GM12865 (cell line): Measurements from ENCODE around the gene ALOX12.

Experiments used
- DNase-seq: peaks from one replicate; pipeline ENCODE4 v3.0.0; 2010; ENCODE audit warnings: low read depth
- H3K4me3 ChIP-seq: 2 replicates; pipeline ENCODE4 v1.5.1; 2011; ENCODE audit warnings: mild to moderate bottlenecking, low read depth, low read length, control low read depth
- CTCF ChIP-seq: IDR thresholded peaks from 2 replicates; pipeline ENCODE4 v1.5.1; 2011; ENCODE audit warnings: low read length, control low read depth, low read depth, inconsistent platforms; ENCODE audit not compliant: insufficient read depth; ENCODE audit errors: missing control alignments

ALOX12 gene

GRCh38 chr17:7011415-7011814, 15.6 kb downstream of the ALOX12 start:
- no peak for TF ChIP-seq CTCF
- H3K4me3 ChIP-seq = peak overlapping the region; percentile 84
- DNase-seq = no peak

- DNase-seq = no peak
Measured at GRCh38 chr17:7011942-7012254, 16.0 kb downstream of the ALOX12 start.

GRCh38 chr17:7014261-7014994, 18.6 kb downstream of the ALOX12 start:
- TF ChIP-seq CTCF = peak; percentile 65
- DNase-seq = peak; percentile 99
- H3K4me3 ChIP-seq = peak overlapping the region; percentile 84

More at GRCh38 chr17:7011942-7012254, 16.0 kb downstream of the ALOX12 start:
- no peak for TF ChIP-seq CTCF
- peak overlapping the region; percentile 84 for H3K4me3 ChIP-seq

- no peak for TF ChIP-seq CTCF
- DNase-seq = peak; percentile 87
- peak overlapping the region; percentile 70 for H3K4me3 ChIP-seq
Measured at GRCh38 chr17:7014995-7015958, 19.4 kb downstream of the ALOX12 start.

- DNase-seq = no peak
- TF ChIP-seq CTCF = no peak
- peak overlapping the region; percentile 70 for H3K4me3 ChIP-seq
Measured at GRCh38 chr17:7016418-7016817, 20.6 kb downstream of the ALOX12 start.

- no peak for TF ChIP-seq CTCF
- no peak overlapping the region for H3K4me3 ChIP-seq
- DNase-seq = no peak
Measured at GRCh38 chr17:7016886-7017826, 21.3 kb downstream of the ALOX12 start.
